NCI-H748 (cell line): ENCODE results near the gene EDEM2.
A peak's percentile ranks its signal among the peaks of the same experiment; 100 is the strongest.
"Not testable (repeated sequence)": the region's sequence is repeated elsewhere in the genome, so short reads cannot be mapped to it uniquely, and the experiment has no call there.

ENCODE experiments used
- DNase-seq: peaks from one replicate; lab custom pipeline; 2025; ENCODE audit not compliant: unreplicated experiment; lab: John Stamatoyannopoulos, UW

EDEM2 gene

DNA sequence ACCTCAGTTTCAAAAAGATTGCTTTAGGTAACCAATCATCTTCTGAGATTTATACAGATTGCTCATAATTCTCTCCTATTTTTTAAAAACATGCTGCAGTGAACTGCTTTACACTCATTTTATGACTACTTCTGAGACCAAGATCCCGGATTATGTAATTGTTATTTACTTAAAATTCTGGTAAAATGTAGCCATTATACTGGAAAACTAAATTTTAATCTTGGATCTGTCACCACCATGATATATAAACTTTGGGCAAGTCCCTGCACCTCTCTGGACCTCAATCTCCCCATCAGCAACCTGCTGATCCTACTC is 24.3 kb upstream of the EDEM2 start:
- DNase-seq, result no peak

DNA sequence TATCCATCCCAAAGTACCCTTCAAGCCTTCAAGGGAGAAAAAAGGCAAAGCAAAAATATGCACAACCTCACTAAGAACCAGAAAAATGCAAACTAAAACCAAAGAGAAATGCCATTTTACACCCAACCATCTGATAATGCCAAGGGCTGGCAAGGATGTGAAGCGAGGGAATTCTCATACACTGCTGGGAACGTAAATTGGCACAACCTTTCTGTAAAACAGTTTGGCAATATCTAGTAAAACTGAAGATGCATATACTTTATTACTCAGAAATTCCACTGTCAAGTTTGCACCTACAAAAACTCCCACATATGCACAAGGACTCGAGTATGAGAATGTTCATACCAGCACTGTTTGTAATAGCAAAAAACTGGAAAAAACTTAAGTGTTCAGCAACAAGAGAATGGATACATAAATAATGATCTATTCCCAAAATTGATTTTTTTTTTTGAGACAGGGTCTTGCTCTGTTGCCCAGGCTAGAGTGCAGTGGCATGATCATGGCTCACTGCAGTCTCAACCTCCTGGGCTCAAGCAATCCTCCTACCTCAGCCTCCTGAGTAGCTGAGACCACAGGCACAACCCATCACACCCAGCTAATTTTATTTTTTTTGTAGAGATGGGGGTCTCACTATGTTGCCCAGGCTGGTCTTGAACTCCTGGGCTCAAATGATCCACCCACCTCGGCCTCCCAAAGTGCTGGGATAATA is 21.7 kb upstream of the EDEM2 start:
- DNase-seq, result not testable (repeated sequence)

DNA sequence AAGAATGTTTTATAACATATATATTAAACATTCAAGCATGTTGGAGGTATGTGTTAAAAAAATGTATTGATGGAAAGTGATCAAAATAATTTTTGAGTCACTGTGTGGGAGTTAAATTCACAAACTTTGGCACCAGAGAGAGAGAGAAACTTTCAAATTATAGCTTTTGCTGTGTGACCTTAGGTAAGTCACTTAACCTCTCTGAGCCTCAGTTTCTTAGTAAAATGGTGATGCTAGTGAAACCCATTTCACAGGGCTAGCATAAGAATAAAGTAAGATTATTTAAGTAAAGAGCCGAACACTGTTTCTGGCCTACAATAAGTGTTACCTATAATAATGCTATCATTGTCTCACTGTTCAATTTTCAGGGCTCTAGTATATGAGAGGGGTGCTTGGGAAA is 20.7 kb upstream of the EDEM2 start:
- no peak for DNase-seq

DNA sequence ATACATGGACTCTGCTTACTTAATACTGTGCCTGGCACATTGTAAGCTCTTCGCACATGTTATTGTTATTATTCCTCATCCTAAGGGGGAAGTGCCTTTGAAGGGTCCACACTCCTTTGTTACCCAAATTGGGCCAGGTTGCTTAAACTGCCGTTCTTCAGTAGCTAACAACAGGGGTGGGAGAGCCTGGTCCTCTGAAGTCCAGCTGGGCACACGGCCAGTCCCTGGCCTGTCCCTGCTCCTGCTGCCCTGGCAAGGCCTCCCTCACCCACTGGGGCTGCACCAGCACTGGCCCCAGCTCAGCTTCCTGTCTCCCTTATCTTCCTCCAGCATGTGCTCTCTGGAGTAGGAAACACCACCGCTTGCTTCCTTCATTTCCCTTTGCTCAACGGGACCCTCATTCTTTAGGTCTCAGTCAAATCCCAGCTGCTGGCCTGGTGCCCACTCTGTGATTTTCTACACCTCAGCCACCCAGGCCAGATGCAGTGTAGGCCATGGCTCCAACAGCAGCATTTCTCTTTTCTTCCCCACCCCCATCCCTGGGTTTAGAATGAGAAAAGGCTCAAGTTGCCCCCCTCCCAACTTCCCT is 19.2 kb upstream of the EDEM2 start:
- no peak for DNase-seq

DNA sequence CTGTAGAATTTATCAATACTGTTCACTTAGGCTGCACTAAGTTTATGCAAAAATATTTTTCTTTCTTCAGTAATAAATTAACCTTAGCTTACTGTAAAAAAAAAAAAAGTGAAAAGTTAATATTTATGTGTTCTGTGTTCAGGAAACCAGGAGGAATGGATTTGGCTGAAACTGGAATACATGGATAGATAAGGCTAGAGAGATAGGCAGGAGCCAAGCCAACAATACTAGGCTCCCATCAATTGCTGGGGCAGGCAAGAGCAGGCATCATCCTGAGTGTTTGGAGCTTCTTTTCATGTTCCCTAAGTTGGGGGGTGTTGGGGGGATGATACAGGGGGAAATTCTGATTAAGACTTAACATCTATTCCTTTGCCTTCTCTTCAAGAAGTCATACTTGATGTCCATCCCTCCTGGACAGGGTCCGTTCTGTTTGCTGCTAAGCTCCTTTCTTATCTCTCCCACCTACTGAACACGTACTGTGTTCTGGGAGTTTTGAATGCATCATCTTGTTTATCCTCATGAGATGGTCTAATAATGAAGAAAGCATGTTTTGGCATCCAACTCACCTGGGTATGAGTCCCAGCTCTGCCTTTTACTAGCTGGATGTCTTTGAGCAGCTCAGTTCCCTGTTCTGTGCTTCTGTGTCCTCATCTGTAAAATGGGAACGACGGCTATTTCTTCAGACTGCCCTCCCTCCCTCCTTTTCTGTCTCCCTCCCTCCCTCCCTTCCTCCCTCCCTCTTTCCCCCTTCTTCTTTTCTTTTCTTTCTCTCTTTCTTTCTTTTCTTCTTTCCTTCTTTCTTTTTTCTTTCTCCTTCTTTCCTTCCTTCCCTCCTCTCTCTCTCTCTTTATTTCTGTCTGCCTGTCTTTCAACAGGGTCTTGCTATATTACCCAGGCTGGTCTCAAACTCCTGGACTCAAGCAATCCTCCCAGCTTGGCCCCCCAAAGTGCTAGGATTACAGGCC is 18.4 kb upstream of the EDEM2 start:
- DNase-seq, result no peak

DNA sequence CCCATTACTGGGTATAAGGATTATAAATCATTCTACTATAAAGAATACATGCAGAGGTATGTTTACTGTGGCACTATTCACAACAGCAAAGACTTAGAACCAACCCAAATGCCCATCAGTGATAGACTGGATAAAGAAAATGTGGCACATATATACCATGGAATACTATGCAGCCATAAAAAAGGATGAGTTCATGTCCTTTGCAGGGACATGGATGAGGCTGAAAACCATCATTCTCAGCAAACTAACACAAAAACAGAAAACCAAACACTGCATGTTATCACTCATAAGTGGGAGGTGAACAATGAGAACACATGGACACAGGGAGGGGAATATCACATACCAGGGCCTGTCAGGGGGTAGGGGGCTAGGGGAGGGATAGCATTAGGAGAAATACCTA is 17.4 kb upstream of the EDEM2 start:
- DNase-seq, result not testable (repeated sequence)

DNA sequence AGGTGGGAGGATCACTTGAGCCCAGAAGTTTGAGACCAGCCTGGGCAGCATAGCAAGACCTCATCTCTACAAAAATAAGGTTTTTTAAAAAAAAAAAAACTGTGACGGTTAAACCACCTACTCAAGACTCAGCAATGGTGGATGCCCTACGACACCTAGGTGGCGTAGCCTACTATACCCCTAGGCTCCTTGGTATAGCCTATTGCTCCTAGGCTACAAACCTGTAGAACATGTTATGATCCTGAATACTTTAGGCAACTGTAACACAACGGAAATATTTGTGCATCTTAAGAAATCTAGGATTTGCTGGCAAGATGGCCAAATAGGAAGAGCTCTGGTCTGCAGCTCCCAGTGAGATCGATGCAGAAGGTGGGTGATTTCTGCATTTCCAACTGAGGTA is 13.2 kb upstream of the EDEM2 start:
- not testable (repeated sequence) for DNase-seq

DNA sequence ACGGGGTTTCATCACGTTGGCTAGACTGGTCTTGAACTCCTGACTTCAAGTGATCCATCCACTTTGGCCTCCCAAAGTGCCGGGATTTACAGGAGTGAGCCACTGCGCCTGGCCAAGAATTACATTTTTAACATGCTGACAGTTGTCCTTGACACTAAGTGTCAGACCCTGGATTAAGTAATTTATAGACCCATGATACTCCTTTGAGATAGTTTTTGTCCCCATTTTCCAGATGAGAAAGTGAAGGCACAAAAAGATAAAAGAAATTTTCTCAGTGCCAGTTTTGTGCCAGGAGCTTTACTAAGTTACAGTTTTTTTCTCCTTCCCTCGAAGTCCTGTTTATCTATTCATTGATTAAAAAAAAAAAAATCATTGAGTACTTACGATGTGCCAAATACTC is 9.8 kb upstream of the EDEM2 start:
- no peak for DNase-seq

DNA sequence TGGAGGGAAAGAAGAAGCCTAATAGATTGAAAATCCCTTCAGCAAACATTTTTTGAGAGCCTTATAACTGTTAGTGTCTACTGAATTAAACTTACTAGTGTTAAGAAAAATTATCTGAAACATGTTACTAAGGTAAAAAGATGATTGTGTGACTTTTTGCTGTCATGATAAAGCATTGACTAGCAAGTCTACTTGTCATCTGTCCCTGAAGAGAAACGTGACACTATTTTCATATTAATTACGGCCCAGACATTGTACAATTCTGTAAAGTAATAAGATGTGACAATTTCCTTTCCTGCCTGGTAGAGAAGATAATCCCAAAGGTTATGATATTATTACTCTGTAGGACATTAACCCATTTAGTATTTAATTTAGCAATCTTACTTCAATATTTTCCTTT is 8.8 kb upstream of the EDEM2 start:
- DNase-seq, result no peak

DNA sequence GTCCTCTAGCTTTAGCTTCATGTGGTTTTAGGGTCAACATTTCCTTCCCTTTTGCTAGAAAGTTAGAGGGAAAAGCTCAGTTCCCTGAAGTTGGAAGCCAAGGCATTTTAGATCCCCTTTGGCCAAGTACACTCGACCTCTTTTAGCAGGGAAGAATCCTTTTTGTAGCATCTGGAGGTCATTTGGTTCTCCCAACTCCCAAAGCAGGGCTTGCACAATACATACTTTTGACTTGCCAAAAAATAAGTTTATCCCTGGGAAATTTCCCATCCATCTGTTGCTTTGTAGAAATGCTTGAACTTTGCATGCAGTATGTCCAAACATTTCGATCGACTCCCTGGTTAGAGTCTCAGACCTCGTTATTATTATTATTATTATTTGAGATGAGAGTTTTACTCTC is 4.6 kb upstream of the EDEM2 start:
- no peak for DNase-seq

DNA sequence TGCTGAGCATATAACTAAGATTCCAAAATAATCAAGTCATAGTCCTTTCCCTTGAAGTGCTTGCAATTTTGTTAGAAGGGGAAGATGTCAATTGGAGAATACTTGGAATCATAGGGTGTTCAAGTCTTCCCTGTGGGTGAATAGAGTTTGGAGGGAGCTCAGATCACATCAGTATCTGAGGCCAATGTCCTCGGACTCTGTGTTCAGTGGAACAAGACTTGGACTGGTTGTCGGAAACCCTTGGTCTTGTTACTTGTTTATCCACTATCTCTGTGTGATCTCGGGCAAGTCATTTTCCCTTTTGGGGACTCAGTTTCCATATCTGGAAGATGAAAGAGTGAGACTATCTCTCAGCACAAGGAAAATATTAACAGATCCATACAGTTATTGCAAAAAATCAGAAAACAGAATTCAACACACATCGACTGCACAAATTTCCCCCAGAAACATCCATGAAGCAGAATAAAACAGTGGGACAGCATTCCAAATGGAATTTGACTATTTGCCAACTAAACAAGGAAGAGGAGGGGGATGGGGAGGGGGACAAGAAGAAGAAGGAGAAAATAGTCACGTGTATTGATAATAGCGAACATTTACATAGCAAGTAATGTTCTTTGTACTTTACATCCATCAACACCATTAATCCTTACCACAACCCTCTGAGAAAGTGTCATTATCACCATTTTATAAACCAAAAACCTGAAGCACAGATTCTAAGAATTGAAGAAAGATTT is 3.9 kb upstream of the EDEM2 start:
- no peak for DNase-seq

DNA sequence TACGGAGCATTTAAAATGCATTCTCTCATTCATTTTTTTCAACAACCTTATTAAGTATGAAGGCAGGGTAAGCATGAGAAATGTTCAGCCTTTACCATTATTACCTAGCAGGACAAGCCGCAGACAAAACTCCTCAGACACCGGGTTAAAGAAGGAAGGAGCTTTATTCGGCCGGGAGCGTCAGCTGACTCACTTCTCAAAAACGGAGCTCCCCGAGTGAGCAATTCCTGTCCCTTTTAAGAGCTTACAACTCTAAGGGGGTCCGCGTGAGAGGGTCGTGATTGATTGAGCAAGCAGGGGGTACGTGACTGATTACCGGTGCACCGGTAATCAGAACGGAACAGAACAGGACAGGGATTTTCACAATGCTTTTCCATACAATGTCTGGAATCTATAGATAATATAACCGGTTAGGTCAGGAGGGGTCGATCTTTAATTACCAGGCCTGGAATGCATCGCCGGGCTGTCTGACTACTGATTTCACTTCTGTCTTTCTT is 487 bp upstream of the EDEM2 start:
- peak; percentile 45 for DNase-seq

DNA sequence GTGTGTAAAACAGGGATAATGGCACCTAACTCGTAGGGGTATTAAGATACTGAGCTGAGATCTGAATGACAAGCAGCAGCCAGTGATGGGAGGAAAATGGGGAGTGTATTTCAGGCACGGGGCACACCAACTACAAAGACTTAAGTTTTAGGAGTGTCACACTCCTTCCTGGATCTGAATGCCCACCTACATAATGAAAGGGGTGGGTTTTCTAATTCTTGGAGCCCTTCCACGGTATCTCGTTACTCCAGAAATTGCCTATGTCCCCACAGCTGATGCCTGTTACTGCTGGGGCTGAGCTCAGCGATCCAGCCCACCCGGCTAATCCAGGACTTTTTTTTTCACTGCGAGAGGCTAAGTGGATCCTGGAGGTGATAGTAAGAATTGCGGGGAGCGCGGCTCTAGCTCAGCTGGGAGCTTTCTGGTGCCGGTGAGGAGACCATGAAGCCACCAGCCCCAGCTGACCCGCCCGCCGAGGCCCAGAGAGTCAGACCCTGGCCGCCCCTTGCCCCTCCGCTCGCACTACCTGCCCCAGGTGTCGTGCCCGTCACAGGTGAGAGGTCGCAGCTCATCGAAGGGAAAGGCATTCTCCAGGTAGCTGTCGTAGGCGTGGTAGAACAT is 727 bp downstream of the EDEM2 start:
- DNase-seq, result peak; percentile 58

DNA sequence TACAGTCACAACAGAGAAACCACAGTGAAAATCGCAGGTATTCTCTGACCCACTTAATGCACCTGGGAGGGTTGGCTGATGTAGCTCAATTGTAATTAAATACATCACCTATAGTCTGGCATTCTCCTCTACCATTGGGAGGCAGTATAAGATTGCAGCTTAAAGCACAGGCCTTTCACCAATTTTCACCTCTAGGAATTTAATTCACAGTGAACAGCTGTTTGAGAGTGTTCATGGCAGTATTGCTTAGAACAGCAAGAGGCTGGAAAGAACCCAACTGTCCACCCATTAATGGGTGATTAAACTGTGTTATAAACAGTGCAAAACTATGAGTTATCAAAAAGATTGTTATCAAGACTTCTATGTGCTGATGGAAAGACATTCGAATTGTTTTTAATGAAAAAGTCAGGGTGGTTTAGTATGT is 2.0 kb downstream of the EDEM2 start:
- peak; percentile 82 for DNase-seq

DNA sequence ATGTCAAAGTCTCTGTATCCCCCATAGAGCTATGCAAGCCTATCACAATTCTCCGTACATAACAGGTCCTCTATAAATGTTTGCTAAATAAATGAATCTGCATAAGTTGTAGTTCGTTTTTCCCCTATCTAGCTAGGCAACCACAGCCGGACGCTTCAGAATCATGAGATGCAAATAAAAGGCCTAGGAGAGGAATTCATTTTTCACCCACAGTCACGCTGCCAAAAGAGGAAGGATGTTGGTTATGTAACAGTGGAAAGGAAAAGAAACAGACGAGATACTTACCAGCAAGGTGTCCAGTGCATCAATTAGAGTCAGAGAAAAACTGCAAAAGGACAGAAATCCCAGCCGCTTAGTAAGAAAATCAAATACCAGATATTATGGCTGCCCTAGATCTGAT is 2.4 kb downstream of the EDEM2 start:
- DNase-seq, result no peak

DNA sequence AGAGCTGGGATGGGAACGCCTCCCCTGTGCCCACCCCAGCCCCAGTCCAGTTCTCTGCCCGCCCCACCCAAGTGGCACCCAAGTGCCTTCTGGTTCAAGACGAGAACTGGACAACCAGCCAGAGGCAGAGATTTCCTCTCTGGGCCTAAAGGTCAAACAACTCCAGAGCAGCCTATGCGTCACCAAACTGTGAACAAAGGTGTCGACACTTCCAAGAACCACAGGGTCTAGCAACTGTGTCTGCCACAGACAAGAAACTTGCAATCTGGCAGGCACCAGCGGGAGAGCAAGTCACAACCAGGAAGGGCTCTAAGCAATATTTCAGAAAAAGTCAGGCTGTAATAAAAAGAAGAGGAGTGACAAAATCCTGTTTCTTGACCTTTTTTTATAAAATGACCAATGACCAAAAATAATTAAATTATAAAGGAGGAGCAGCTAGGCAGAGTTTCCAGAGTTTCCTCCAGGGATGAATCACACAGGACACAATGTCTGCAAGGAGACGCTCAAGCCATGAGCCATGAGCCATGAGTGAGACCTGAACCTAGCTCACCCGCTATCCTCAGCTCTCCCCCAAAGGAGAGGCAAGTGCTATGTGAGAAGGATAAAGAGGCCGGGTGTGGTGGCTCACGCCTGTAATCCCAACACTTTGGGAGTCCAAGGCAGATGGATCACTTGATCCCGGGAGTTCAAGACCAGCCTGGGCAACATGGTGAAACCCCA is 11.1 kb downstream of the EDEM2 start:
- no peak for DNase-seq

DNA sequence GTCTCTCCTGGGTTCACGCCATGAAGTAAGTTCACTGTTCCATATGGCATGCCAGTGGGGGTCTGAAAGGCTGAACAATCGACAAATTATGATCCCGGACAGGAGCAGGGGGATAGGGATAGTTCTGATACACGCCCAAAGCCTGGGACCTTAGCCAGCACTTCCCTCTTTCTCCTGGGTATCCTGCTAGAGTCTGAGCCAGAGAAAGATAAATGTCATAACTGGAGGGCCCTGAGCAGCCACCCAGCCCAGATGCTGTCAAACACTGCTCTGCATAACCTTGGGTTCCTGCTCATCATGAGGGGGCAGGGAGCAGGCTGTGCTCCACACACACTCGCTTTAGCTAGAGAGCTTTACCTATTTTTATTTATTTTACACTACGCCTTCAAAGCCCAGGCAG is 12.3 kb downstream of the EDEM2 start:
- DNase-seq, result no peak

DNA sequence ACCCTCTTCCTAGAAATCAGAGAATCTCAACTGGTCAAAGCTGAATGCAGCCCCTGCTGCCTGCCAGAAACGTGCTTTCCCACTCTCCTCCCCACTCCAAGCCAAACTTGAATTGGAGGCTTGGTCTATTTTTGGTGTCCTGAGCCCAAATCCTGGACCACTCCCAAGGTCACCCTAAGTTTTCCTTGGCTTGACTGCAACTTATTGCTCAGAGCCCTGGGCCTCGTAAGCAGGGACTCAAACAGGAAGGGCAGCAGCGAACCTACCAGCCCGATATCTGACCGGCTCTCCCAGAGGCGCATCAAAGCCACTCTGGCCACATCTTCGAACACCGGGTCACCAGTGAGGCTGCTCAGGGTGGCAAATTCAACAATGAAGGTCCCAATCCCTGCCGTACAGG is 12.7 kb downstream of the EDEM2 start:
- no peak for DNase-seq

DNA sequence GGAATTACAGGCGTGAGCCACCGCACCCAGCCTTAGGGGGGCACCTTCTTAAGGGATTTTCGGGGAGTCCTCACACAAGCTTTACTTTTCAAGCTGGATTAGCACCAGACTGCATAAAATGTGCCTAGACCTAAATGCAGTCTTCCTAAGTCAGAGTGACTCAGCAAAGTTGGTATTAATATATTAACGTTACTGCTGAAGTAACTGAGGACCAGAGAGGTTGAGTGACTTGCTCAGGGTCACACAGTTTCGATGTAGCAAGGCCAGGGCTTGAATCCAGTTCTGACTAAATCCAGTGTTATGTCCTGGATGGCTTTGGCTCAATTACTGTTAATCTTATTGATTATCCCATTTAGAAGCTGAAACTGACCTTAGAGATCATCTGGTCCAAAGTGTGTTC is 13.4 kb downstream of the EDEM2 start:
- DNase-seq, result no peak

DNA sequence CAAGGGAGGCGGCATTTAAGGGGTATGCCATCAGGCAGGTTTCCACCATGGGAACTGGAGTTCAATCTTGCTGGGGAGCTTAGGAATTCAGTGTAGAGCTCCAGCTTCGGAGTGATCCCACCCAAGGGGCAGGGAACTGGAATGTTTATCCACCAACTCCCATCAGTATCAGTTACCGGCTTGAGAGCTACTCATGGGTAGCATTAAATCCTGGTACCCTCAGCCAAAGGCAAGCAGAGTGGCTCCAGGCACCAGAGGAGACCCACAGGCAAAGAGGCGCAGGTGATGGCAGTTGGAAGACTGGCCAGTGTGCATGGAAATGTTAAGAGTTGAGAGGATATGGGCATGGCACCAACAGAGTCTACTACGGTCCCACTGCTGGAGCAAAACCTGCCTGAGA is 14.1 kb downstream of the EDEM2 start:
- no peak for DNase-seq
